Thymus (tissue), 11 donors: Measurements from ENCODE around the gene SNCAIP. TPM values are rescaled to one million over a fixed set of nuclear protein-coding genes. Genes with fewer than 3 reads are reported as not detected.

Experiments used
- DNase-seq, 9 donors: peaks; one replicate each; pipeline ENCODE4 v3.0.0-alpha.2; 2013; ENCODE audit warnings: low spot score in 9 of 9, low read depth in 6 of 9, missing footprints in 1 of 9
- H3K27ac ChIP-seq, 2 donors: one replicate each; pipeline ENCODE4 v1.5.1; 2013; ENCODE audit warnings: control low read depth in 1 of 2, low read depth in 1 of 2, low read length in 1 of 2, mild to moderate bottlenecking in 1 of 2, moderate library complexity in 1 of 2
- H3K27me3 ChIP-seq, 2 donors: one replicate each; pipeline ENCODE4 v1.5.1; 2013; ENCODE audit warnings: low read length in 1 of 2; ENCODE audit not compliant: control insufficient read depth in 2 of 2, insufficient read depth in 1 of 2
- H3K36me3 ChIP-seq, 2 donors: one replicate each; pipeline ENCODE4 v1.5.1; 2013; ENCODE audit warnings: low read length in 1 of 2, mild to moderate bottlenecking in 1 of 2, moderate library complexity in 1 of 2; ENCODE audit not compliant: control insufficient read depth in 2 of 2, insufficient read depth in 2 of 2
- H3K4me1 ChIP-seq, 2 donors: one replicate each; pipeline ENCODE4 v1.5.1; 2013; ENCODE audit warnings: low read length in 2 of 2; ENCODE audit not compliant: control insufficient read depth in 2 of 2, insufficient read depth in 2 of 2
- H3K4me3 ChIP-seq, 2 donors: one replicate each; pipeline ENCODE4 v1.5.1; 2013; ENCODE audit warnings: low read length in 2 of 2, control low read depth in 1 of 2, mild to moderate bottlenecking in 1 of 2
- H3K9me3 ChIP-seq, 2 donors: one replicate each; pipeline ENCODE4 v1.5.1; 2013; ENCODE audit warnings: low read length in 1 of 2, mild to moderate bottlenecking in 1 of 2; ENCODE audit not compliant: control insufficient read depth in 2 of 2, insufficient read depth in 1 of 2
- WGBS: extraction: QIAGEN DNeasy Blood & Tissue Kit; methylation state at CpG from one replicate; pipeline ENCODE4 v1.1.7; 2013; 5-methylcytosine and 5-hydroxymethylcytosine counted together
- polyA plus RNA-seq: library from polyadenylated mRNA; stranded (reverse); fragments of 200-250 nt; gene quantifications from one replicate; pipeline ENCODE4 v1.2.3, GENCODE V29; 2013
- total RNA-seq: library from RNA; stranded (reverse); fragments of 120-200 nt; gene quantifications from one replicate; pipeline ENCODE4 v1.2.4, GENCODE V29; 2013
- donor health status: healthy.

SNCAIP gene
- total and polyA plus RNA-seq, 2 donors: 5.2 to 7.4 TPM

DNA sequence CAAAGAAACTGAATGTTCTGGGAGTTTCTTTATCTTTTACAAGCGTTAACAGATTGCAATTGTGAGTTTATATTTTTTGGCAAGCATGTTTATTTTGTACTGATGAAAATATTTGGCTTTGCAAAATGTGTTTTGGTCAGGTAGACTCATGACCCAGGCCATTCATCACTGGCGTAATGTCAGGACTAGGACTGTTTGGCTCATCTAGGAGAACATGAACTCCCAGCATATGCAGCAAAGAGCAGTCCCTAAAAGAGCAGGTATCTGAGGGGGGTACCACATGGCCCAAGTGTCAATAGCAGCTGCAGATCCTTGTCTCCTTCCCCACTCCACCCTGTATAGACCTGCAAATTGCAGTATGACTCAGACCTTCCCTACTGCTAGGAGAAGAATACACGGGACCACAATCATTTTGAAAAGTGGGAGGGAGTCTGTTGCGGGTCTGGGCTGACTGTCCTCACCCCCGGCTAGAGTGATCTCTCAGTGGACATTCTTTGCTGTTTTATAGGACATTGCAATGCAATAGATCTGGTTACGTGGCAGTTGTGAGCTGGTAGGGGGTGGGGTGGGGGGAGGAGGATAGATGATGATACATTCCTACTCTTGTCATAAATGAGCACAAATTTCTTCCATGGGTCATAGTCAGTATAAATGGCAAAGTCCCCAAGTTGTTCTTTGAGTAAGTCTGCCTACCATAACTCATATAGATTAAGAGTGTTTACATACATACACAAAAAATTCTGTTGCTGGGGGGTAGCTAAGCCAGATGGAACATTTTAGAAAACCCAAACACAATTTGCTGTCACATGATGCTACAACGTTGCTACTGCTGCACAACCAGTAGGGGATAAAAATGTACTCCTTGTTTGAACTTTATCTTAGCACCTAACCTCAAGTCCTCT is 20.8 kb upstream of the SNCAIP start:
- no peak overlapping the region for H3K4me3 ChIP-seq
- no peaks in the 10 kb centered on the region for H3K27me3 ChIP-seq
- no peaks in the 10 kb centered on the region for H3K36me3 ChIP-seq
- no peak overlapping the region for H3K27ac ChIP-seq
- H3K9me3 ChIP-seq: no peaks in the 10 kb centered on the region
- no peak for DNase-seq
- WGBS: 90% methylated on average over 7 of the region's 7 CpGs
- no peaks in the 10 kb centered on the region for H3K4me1 ChIP-seq

DNA sequence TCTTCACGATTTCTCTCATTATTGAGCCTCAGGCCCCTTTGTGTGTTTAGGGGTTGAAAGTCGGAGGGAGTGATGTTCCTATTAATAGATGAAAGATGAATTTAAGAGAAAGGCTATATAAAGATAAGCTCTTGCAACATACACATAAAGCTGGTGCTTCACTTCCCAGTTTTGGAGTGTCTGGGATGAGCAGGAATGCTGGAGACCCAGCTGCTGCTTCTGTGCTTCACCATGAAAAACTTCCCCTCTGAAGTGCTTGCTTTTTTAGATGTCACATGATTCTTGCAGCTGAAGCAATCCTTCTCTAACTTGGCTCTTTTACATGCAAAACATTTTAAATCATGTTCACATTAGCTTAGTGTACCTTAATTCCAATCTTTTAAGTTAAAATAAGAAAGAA is 19.7 kb upstream of the SNCAIP start:
- H3K4me1 ChIP-seq: no peaks in the 10 kb centered on the region
- no peak for DNase-seq
- no peaks in the 10 kb centered on the region for H3K36me3 ChIP-seq
- H3K27me3 ChIP-seq: no peaks in the 10 kb centered on the region
- no peaks in the 10 kb centered on the region for H3K9me3 ChIP-seq
- no peak overlapping the region for H3K27ac ChIP-seq
- 89% methylated on average over 2 of the region's 2 CpGs for WGBS
- no peak overlapping the region for H3K4me3 ChIP-seq

DNA sequence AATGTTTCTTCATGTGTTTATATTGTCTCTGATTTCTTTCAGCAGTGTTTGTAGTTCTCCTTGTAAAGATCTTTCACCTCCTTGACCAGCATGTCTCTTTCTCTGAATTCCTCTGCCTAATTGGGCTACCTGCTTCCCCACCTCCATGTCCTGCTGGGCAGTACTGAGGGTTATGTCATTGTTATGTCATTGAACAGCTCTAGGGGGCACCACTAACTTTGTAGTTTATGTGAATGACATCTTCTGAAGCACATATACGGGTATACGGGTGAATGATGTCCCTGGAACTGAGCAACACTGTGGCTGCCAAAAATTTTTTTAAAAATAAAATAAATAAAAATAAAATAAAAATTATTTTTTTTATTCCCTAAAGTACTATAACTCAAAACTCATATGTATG is 16.9 kb upstream of the SNCAIP start:
- Histone ChIP-seq H3K9me3 (no peaks in the 10 kb centered on the region), H3K4me1 (no peaks in the 10 kb centered on the region), H3K36me3 (no peaks in the 10 kb centered on the region), H3K27me3 (no peaks in the 10 kb centered on the region), H3K4me3 (no peak overlapping the region), H3K27ac (no peak overlapping the region)
- DNase-seq: no peak
- WGBS: 71% methylated on average over 2 of the region's 2 CpGs

DNA sequence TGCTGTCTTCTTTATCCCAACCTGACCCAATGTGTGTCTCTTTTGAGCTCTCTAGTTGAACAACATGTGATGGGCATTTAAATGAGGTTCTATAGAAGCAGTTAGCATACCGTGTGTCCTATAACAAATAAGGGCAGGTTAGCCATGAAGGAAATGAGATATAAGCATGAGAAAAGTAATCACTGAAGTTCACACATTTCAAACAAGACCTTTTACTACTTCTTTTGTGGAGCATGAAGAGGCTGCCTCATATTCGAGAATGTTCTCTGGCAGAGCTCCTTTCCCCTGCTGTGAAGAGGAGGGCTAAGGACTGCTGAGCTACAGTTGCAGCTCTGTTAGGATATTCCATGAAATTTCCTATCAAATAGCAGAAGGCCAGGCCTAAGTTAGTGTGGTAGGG is 15.2 kb upstream of the SNCAIP start:
- WGBS: 94% methylated on average over 2 of the region's 2 CpGs
- H3K27ac ChIP-seq: no peak overlapping the region

DNA sequence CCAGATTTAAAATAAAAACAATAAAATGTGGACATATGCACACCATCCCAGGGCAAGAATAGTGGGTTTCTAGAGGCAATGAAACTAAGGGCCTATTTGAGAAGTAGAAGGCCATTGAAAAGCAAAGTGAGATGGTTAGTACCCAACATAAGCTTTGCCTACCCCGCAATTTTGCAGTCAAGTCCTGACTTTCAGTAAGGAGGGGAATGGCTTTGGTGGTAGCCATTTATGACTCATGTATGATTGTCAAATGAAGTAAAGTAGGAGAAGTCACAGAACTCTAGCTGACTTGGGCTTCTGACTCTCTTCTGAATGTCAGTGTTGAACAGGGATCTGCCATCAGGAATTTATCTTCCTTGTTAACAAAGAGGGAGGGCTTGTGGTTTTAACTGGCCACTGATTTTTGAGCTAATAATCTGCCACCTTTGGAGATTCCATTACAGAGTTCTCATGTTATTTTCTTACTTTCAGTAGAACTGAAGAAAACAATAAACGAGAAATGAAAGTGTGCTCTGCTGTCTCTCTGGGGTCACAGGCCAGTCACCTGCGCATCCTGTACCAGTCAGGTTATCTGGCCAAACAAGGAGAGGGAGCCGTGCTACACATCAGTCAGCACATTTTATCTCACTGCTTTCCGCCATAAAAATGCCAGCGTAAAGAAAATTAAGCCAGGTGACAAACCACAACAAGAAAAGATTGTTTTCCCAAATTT is 14.3 kb upstream of the SNCAIP start:
- 95% methylated on average over 6 of the region's 6 CpGs for WGBS
- H3K36me3 ChIP-seq: no peaks in the 10 kb centered on the region
- no peak overlapping the region for H3K4me3 ChIP-seq
- no peaks in the 10 kb centered on the region for H3K4me1 ChIP-seq
- DNase-seq: no peak
- H3K27ac ChIP-seq: no peak overlapping the region
- H3K9me3 ChIP-seq: no peaks in the 10 kb centered on the region
- H3K27me3 ChIP-seq: no peaks in the 10 kb centered on the region

More for the DNA sequence above, 15.2 kb upstream of the SNCAIP start:
- Histone ChIP-seq H3K27me3 (no peaks in the 10 kb centered on the region), H3K4me1 (no peaks in the 10 kb centered on the region), H3K36me3 (no peaks in the 10 kb centered on the region), H3K4me3 (no peak overlapping the region), H3K9me3 (no peaks in the 10 kb centered on the region)
- DNase-seq: no peak

DNA sequence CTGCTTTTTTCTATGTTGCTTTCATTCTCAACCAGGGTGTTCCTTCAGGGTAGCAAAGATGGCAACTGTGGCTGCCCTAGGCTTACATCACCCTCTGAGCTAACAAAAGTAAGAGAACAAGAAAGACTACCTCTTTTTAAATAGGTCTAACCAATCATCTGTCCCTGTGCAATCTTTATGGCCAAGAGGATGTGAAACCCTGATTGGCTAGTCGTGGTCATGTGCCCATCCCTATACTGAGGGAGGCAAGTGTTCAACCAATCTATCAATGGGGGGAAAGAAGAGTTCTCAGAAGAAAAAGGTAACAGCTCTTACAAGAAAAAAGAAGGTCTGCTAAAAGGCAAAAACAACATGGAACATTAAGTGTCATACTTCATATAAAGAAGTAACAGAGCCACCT is 11.7 kb upstream of the SNCAIP start:
- H3K36me3 ChIP-seq: no peaks in the 10 kb centered on the region
- no peak for DNase-seq
- H3K4me1 ChIP-seq: no peaks in the 10 kb centered on the region
- 77% methylated on average over 1 of the region's 1 CpG for WGBS
- H3K9me3 ChIP-seq: no peaks in the 10 kb centered on the region
- H3K4me3 ChIP-seq: no peak overlapping the region
- no peak overlapping the region for H3K27ac ChIP-seq
- no peaks in the 10 kb centered on the region for H3K27me3 ChIP-seq

DNA sequence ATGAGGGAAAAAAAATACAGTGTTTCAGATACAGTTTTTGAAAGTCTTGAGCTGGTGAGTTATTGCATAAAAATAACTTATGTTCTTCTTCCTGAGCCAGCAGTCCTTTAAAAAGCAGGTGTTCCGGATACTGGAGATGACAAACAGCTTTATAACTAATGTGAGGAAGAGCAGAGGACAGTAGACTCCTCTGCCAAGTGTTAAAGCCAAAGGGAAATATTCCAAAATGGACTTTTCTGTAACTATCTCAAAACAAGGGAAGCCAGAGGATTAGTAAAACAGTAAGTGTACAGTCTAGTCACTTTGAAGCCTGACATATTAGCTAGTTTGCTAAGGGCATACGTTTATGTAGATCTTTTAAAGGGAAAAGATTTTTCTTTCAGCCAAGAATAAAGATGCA is 11.0 kb upstream of the SNCAIP start:
- no peaks in the 10 kb centered on the region for H3K9me3 ChIP-seq
- H3K4me1 ChIP-seq: no peaks in the 10 kb centered on the region
- no peaks in the 10 kb centered on the region for H3K27me3 ChIP-seq
- no peaks in the 10 kb centered on the region for H3K36me3 ChIP-seq
- H3K27ac ChIP-seq: no peak overlapping the region
- 77% methylated on average over 2 of the region's 2 CpGs for WGBS
- no peak overlapping the region for H3K4me3 ChIP-seq
- DNase-seq: no peak

DNA sequence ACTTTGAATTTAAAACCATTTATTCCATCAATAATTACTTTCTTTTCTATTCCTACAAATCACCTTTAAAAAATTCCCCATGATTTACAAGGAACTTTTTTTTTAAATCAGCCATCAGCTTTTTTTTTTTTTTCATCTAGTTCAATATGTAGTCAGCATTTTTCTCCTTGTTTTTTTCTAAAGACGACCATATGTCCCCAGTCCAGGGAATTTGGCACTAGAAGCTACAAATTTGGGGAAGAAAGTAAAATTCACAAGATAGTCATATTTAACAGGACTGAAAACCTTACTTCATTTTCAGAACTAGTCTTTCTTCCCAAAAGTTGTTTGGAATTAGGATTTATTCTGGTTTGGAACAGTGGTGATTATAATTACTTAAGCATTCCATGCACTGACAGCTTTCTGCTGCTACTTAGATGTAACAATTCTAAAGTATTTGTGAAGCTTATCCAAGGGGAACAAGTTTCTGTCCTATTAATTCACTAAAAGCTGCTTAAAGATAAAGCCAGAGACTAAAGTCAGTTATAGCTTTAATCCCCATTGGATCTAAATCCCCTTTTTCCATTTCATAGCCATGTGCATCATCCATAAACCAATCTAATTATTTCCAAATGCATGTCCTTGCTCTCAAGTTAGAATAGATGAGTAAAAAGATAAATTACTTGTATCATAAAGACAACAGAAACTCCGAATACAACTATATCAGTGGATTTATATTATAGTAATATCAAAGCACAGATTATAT is 7.4 kb upstream of the SNCAIP start:
- no peak overlapping the region for H3K4me3 ChIP-seq
- no peak overlapping the region for H3K27ac ChIP-seq
- WGBS: 86% methylated on average over 2 of the region's 2 CpGs
- H3K9me3 ChIP-seq: no peaks in the 10 kb centered on the region
- H3K36me3 ChIP-seq: no peaks in the 10 kb centered on the region
- peaks cover 0 to 4% of the 10 kb centered on the region in 2 donors for H3K27me3 ChIP-seq
- H3K4me1 ChIP-seq: no peaks in the 10 kb centered on the region
- no peak for DNase-seq

DNA sequence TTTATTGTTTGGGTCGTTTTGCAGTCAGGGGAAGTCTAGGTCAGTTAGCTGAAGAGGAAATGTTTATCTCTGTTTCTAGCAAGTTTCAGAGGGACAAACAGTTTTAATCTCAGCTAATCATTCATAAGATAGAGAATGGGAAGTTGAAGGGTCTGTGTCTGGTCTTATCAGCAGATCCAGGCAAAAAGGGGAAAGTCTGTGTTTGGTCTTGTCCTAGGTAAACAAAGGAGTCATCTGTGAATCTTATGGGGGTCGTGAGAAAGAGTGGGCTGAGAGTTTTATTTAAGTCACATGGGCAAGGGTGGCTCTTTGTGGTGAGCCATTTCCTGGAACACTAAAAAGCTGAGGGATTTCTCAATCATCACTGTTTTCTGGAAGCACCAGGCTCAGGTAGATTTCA is 5.6 kb upstream of the SNCAIP start:
- WGBS: 2% methylated on average over 2 of the region's 2 CpGs
- DNase-seq: no peak
- peaks cover 12 to 15% of the 10 kb centered on the region in 2 donors for H3K27me3 ChIP-seq
- H3K4me1 ChIP-seq: peaks cover 0 to 2% of the 10 kb centered on the region in 2 donors
- H3K4me3 ChIP-seq: no peak overlapping the region
- no peaks in the 10 kb centered on the region for H3K9me3 ChIP-seq
- H3K36me3 ChIP-seq: no peaks in the 10 kb centered on the region
- H3K27ac ChIP-seq: no peak overlapping the region
